ENCODE data around the gene NCF2.

The NCF2 gene

GRCh38 chr1:183584147-183584546, 6.1 kb downstream of the NCF2 start:
- H3K79me2 ChIP-seq (ENCODE audit: insufficient read depth, low read length): no peaks in the 10 kb centered on the region
- H3K4me2 ChIP-seq (ENCODE audit: low read depth, low read length, poor library complexity, severe bottlenecking): peak overlapping the region; percentile 43
- no peaks in the 10 kb centered on the region for H3K27me3 ChIP-seq (ENCODE audit: low read length)
- H3K9me2 ChIP-seq (replicated peaks; ENCODE audit: insufficient read depth, low read length): no peaks in the 10 kb centered on the region
- H3F3A ChIP-seq (ENCODE audit: insufficient read depth): no peaks in the 10 kb centered on the region
- no peak for TF ChIP-seq CTCF (IDR thresholded peaks at IDR 0.05; ENCODE audit: insufficient read depth, low read length, poor library complexity, severe bottlenecking)
- TF ChIP-seq EZH2phosphoT487 (conservative IDR thresholded peaks at IDR 0.05; ENCODE audit: low read length): no peak
- H3K9me3 ChIP-seq (ENCODE audit: insufficient read depth, low read length): no peaks in the 10 kb centered on the region
- no peak overlapping the region for H3K9ac ChIP-seq (ENCODE audit: low read length)
- H3K36me3 ChIP-seq (ENCODE audit: low read length): no peaks in the 10 kb centered on the region
- no peak overlapping the region for H3K4me3 ChIP-seq (ENCODE audit: insufficient read depth, low read length, poor library complexity, severe bottlenecking)
- no peaks in the 10 kb centered on the region for H4K20me1 ChIP-seq (ENCODE audit: low read depth, low read length)
- H3K27ac ChIP-seq (ENCODE audit: low read depth, low read length): no peak overlapping the region
- no peak overlapping the region for H2AFZ ChIP-seq (ENCODE audit: low read depth, low read length, severe bottlenecking)

- H3K9me3 ChIP-seq (ENCODE audit: insufficient read depth, low read length): no peaks in the 10 kb centered on the region
- no peaks in the 10 kb centered on the region for H3F3A ChIP-seq (ENCODE audit: insufficient read depth)
- H3K4me3 ChIP-seq (ENCODE audit: insufficient read depth, low read length, poor library complexity, severe bottlenecking): no peak overlapping the region
- H3K27ac ChIP-seq (ENCODE audit: low read depth, low read length): no peak overlapping the region
- no peaks in the 10 kb centered on the region for H3K79me2 ChIP-seq (ENCODE audit: insufficient read depth, low read length)
- no peaks in the 10 kb centered on the region for H3K36me3 ChIP-seq (ENCODE audit: low read length)
- TF ChIP-seq CTCF (IDR thresholded peaks at IDR 0.05; ENCODE audit: insufficient read depth, low read length, poor library complexity, severe bottlenecking) (no peak), EZH2phosphoT487 (conservative IDR thresholded peaks at IDR 0.05; ENCODE audit: low read length) (no peak)
- H3K4me2 ChIP-seq (ENCODE audit: low read depth, low read length, poor library complexity, severe bottlenecking): no peak overlapping the region
- H3K27me3 ChIP-seq (ENCODE audit: low read length): no peaks in the 10 kb centered on the region
- no peak overlapping the region for H3K9ac ChIP-seq (ENCODE audit: low read length)
- no peak overlapping the region for H2AFZ ChIP-seq (ENCODE audit: low read depth, low read length, severe bottlenecking)
- no peaks in the 10 kb centered on the region for H4K20me1 ChIP-seq (ENCODE audit: low read depth, low read length)
- H3K9me2 ChIP-seq (replicated peaks; ENCODE audit: insufficient read depth, low read length): no peaks in the 10 kb centered on the region
Measured at GRCh38 chr1:183583466-183583865, 6.8 kb downstream of the NCF2 start.

- H2AFZ ChIP-seq (ENCODE audit: low read depth, low read length, severe bottlenecking): no peak overlapping the region
- no peaks in the 10 kb centered on the region for H3K36me3 ChIP-seq (ENCODE audit: low read length)
- H3K9ac ChIP-seq (ENCODE audit: low read length): no peak overlapping the region
- H3K9me3 ChIP-seq (ENCODE audit: insufficient read depth, low read length): no peaks in the 10 kb centered on the region
- no peaks in the 10 kb centered on the region for H3F3A ChIP-seq (ENCODE audit: insufficient read depth)
- no peaks in the 10 kb centered on the region for H3K79me2 ChIP-seq (ENCODE audit: insufficient read depth, low read length)
- H3K4me2 ChIP-seq (ENCODE audit: low read depth, low read length, poor library complexity, severe bottlenecking): no peak overlapping the region
- no peak overlapping the region for H3K27ac ChIP-seq (ENCODE audit: low read depth, low read length)
- TF ChIP-seq CTCF (IDR thresholded peaks at IDR 0.05; ENCODE audit: insufficient read depth, low read length, poor library complexity, severe bottlenecking) (no peak), EZH2phosphoT487 (conservative IDR thresholded peaks at IDR 0.05; ENCODE audit: low read length) (no peak)
- H3K9me2 ChIP-seq (replicated peaks; ENCODE audit: insufficient read depth, low read length): no peaks in the 10 kb centered on the region
- no peaks in the 10 kb centered on the region for H4K20me1 ChIP-seq (ENCODE audit: low read depth, low read length)
- H3K27me3 ChIP-seq (ENCODE audit: low read length): no peaks in the 10 kb centered on the region
- no peak overlapping the region for H3K4me3 ChIP-seq (ENCODE audit: insufficient read depth, low read length, poor library complexity, severe bottlenecking)
Measured at GRCh38 chr1:183582021-183582713, 8.1 kb downstream of the NCF2 start.

Measured in SU-DHL-6 (cell line).